Activated CD8-positive, alpha-beta memory T cell treated with anti-CD3 and anti-CD28 coated beads, Interleukin-2, amount 10 ng/mL, durations not matched to agents 7 days and 5 days (primary cell): ENCODE results near the gene GPR157. TPM values are rescaled to one million over a fixed set of nuclear protein-coding genes. Genes with fewer than 3 reads are reported as not detected.
A peak's percentile ranks its signal among the peaks of the same experiment; 100 is the strongest.
"Not testable (repeated sequence)": the region's sequence is repeated elsewhere in the genome, so short reads cannot be mapped to it uniquely, and the experiment has no call there.

Experiments
- ATAC-seq: fragments of 150-1000 bp; cut with Tn5 transposase; one replicate; pipeline ENCODE4 v1.10.0; 2021; ENCODE audit warnings: moderate library complexity
- CTCF ChIA-PET: fragments of 350-600 bp; sonication (Branson Sonifier 250); formaldehyde crosslinking; loops from one replicate; lab custom pipeline; 2021; ENCODE audit warnings: antibody characterized with exemption; lab: Charles Lee
- DNase-seq: peaks from one replicate; pipeline ENCODE4 v3.0.0-alpha.2; 2020
- H3K27ac Mint-ChIP-seq: one replicate; pipeline ENCODE4 v1.8.0; 2021; ENCODE audit warnings: mild to moderate bottlenecking, mixed read lengths
- H3K27me3 Mint-ChIP-seq: one replicate; pipeline ENCODE4 v1.8.0; 2021; ENCODE audit warnings: mixed read lengths
- H3K36me3 Mint-ChIP-seq: one replicate; pipeline ENCODE4 v1.8.0; 2021; ENCODE audit warnings: mild to moderate bottlenecking, mixed read lengths
- H3K4me1 Mint-ChIP-seq: one replicate; pipeline ENCODE4 v1.8.0; 2021; ENCODE audit warnings: mixed read lengths
- H3K4me3 Mint-ChIP-seq: one replicate; pipeline ENCODE4 v1.8.0; 2021; ENCODE audit warnings: mild to moderate bottlenecking, moderate library complexity, mixed read lengths
- H3K9me3 Mint-ChIP-seq: one replicate; pipeline ENCODE4 v1.8.0; 2022; ENCODE audit warnings: low read depth, mixed read lengths
- total RNA-seq, 2 experiments: library from RNA; stranded (reverse); gene quantifications; one replicate each; pipeline ENCODE4 v1.2.3, GENCODE V29; 2021

GPR157 gene
- total RNA-seq, 2 experiments from 2014 or later: 3.6 to 4.5 TPM

DNA sequence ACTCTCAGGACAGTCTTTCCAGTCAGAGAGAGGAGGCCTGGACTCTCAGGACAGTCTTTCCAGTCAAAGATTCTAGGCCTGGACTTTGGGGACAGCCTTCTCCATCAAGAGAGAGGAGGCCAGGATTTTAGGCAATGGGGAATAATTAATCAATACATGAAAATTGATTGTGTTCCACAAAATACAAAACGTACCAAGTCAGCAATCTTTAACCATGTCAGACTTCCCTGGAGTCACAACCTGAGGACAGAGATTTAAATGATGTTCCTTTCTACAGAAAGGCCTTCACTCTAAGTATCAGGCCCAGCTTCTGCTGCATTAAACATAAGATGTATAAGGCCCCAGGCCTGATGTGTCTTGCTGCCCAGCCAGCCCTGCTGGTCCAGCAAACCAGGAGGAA, 27.0 kb upstream of the GPR157 start:
- ATAC-seq (no peak), DNase-seq (no peak)
- Mint-ChIP-seq H3K4me1 (no peaks in the 10 kb centered on the region), H3K4me3 (no peak overlapping the region), H3K27me3 (no peaks in the 10 kb centered on the region), H3K27ac (no peak overlapping the region), H3K36me3 (no peaks in the 10 kb centered on the region), H3K9me3 (no peaks in the 10 kb centered on the region)
- CTCF ChIA-PET: interaction anchor here (1.1 kb wide), 1 partner anchor 45 kb away, joined by 3 read pairs; no protein-coding TSS in a partner anchor

GRCh38 chr1:9155405-9155804, 26.5 kb upstream of the GPR157 start:
- CTCF ChIA-PET, H3K4me3 Mint-ChIP-seq, H3K27ac Mint-ChIP-seq, H3K36me3 Mint-ChIP-seq, H3K27me3 Mint-ChIP-seq, H3K4me1 Mint-ChIP-seq, ATAC-seq, DNase-seq, H3K9me3 Mint-ChIP-seq: not testable (repeated sequence)

GRCh38 chr1:9153152-9153551, 24.2 kb upstream of the GPR157 start:
- Mint-ChIP-seq H3K27ac (no peak overlapping the region), H3K4me1 (no peaks in the 10 kb centered on the region), H3K9me3 (no peaks in the 10 kb centered on the region), H3K36me3 (peaks cover 3% of the 10 kb centered on the region), H3K4me3 (no peak overlapping the region), H3K27me3 (no peaks in the 10 kb centered on the region)
- DNase-seq (no peak), ATAC-seq (no peak)
- CTCF ChIA-PET: interaction anchor here (0.9 kb wide), 1 partner anchor 28 kb away, joined by 3 read pairs; no protein-coding TSS in a partner anchor

DNA sequence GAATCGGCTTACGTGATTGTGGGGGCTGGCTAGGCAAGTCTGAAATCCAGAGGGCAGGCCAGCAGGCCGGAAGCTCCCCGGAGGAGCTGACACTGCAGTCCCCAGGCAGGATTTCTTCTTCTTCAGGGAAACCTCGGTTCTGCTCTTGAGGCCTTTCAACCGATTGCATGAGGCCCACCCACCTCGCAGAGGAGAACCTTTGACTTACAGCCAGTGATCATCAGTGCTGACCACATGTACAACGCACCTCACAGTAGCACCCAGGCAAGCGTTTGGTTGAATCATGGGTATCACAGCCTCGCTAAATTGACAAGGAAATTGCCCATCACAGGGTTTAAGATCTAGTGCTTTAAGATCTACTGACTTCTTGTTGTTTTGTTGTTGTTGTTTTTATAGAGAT, 23.6 kb upstream of the GPR157 start:
- no peak for ATAC-seq
- H3K9me3 Mint-ChIP-seq: no peaks in the 10 kb centered on the region
- H3K27ac Mint-ChIP-seq: no peak overlapping the region
- DNase-seq: no peak
- no peaks in the 10 kb centered on the region for H3K4me1 Mint-ChIP-seq
- no peaks in the 10 kb centered on the region for H3K27me3 Mint-ChIP-seq
- CTCF ChIA-PET: no interaction called here
- peaks cover 3% of the 10 kb centered on the region for H3K36me3 Mint-ChIP-seq
- H3K4me3 Mint-ChIP-seq: no peak overlapping the region

DNA sequence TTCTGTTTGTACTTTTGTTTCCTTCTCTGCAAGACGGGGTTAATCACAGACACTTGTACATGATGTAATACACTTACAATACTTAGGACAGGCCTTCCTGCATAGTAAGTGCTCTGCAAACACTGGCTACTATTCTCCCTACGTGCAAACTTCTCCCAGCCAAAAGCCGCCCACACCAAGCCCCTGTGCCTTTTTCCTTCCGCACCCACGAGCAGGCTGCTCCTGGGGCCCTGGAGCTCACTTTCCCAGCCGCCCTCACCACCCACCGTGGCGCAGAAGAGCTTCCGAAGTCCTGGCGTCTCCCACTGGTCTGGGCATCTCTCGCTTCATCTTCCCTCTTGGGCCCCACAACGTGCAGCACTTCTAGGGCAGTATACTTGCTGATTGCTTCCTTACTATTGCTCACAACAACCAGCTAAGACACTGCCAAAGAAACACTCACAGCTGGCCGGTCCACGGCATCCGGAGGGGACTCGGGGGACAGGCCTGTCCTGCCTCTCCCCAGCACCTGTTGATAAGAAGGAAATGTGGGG, 22.5 kb upstream of the GPR157 start:
- H3K4me1 Mint-ChIP-seq: no peaks in the 10 kb centered on the region
- H3K9me3 Mint-ChIP-seq: no peaks in the 10 kb centered on the region
- H3K4me3 Mint-ChIP-seq: no peak overlapping the region
- H3K27ac Mint-ChIP-seq: no peak overlapping the region
- DNase-seq: no peak
- CTCF ChIA-PET: interaction anchor here (2.3 kb wide), 1 partner anchor 9 kb away, joined by 9 read pairs; no protein-coding TSS in a partner anchor
- peaks cover 3% of the 10 kb centered on the region for H3K36me3 Mint-ChIP-seq
- no peaks in the 10 kb centered on the region for H3K27me3 Mint-ChIP-seq
- no peak for ATAC-seq

- Mint-ChIP-seq H3K27ac (no peak overlapping the region), H3K4me1 (no peaks in the 10 kb centered on the region), H3K9me3 (no peaks in the 10 kb centered on the region), H3K36me3 (peaks cover 3% of the 10 kb centered on the region), H3K27me3 (no peaks in the 10 kb centered on the region), H3K4me3 (no peak overlapping the region)
- DNase-seq: no peak
- CTCF ChIA-PET: interaction anchor here (0.6 to 2.3 kb wide), 2 partner anchors 8 to 69 kb away, joined by 3 to 9 read pairs; no protein-coding TSS in a partner anchor
- ATAC-seq: no peak
Measured at GRCh38 chr1:9150582-9151327, 21.9 kb upstream of the GPR157 start.

GRCh38 chr1:9149837-9150581, 21.1 kb upstream of the GPR157 start:
- H3K9me3 Mint-ChIP-seq: no peaks in the 10 kb centered on the region
- peaks cover 3% of the 10 kb centered on the region for H3K4me1 Mint-ChIP-seq
- no peaks in the 10 kb centered on the region for H3K27me3 Mint-ChIP-seq
- ATAC-seq (no peak), DNase-seq (no peak)
- H3K4me3 Mint-ChIP-seq: no peak overlapping the region
- H3K36me3 Mint-ChIP-seq: peaks cover 3% of the 10 kb centered on the region
- CTCF ChIA-PET: interaction anchor here (0.6 to 2.3 kb wide), 3 partner anchors 8 to 69 kb away, joined by 3 to 9 read pairs (median 4); no protein-coding TSS in a partner anchor
- H3K27ac Mint-ChIP-seq: no peak overlapping the region

GRCh38 chr1:9149151-9149550, 20.2 kb upstream of the GPR157 start:
- no peak for ATAC-seq
- Mint-ChIP-seq H3K27me3 (no peaks in the 10 kb centered on the region), H3K9me3 (no peaks in the 10 kb centered on the region), H3K36me3 (peaks cover 3% of the 10 kb centered on the region), H3K4me1 (peaks cover 3% of the 10 kb centered on the region), H3K27ac (no peak overlapping the region), H3K4me3 (no peak overlapping the region)
- DNase-seq: no peak
- CTCF ChIA-PET: interaction anchor here (0.9 kb wide), 1 partner anchor 11 kb away, joined by 4 read pairs; no protein-coding TSS in a partner anchor

DNA sequence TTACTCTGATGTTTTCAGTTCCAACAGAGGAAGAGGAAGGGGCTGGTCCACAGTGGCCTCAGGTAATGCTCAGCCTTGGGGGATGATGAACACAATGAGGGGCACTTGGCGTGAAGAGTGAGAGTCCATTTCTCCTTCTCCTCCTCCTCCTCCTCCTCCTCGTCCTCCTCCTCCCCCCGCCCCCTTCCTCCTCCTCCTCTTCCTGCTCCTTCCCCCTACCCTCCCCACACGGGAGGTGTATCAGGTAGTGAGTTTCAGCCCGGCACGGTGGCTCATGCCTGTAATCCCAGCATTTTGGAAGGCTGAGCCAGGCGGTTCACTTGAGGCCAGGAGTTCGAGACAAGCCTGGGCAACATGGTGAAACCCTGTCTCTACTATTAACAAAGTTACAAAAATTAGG, 17.3 kb upstream of the GPR157 start:
- ATAC-seq: no peak
- H3K4me1 Mint-ChIP-seq: peaks cover 8% of the 10 kb centered on the region
- no peak overlapping the region for H3K4me3 Mint-ChIP-seq
- H3K27me3 Mint-ChIP-seq: no peaks in the 10 kb centered on the region
- CTCF ChIA-PET: interaction anchor here (1.8 kb wide), 1 partner anchor 51 kb away, joined by 6 read pairs; no protein-coding TSS in a partner anchor
- DNase-seq: no peak
- H3K9me3 Mint-ChIP-seq: no peaks in the 10 kb centered on the region
- H3K36me3 Mint-ChIP-seq: peaks cover 3% of the 10 kb centered on the region
- H3K27ac Mint-ChIP-seq: no peak overlapping the region

DNA sequence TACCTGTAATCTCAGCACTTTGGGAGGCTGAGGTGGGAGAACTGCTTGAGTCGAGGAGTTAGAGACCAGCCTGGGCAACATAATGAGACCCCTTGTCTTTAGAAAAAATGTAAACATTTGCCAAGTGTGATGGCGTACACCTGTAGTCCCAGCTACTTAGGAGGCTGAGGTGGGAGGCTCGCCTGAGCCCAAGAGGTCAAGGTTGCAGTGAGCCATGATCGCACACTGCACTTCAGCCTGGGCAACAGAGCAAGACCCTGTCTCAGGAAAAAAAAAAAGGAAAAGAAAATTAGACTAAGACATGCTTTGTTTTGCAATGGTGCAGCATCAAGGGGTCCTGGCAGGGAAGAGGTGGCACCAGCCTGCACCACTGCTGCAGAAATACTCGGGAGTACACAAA, 16.8 kb upstream of the GPR157 start:
- no peaks in the 10 kb centered on the region for H3K9me3 Mint-ChIP-seq
- H3K4me3 Mint-ChIP-seq: no peak overlapping the region
- H3K4me1 Mint-ChIP-seq: peaks cover 8% of the 10 kb centered on the region
- DNase-seq: no peak
- CTCF ChIA-PET: interaction anchor here (1.8 kb wide), 1 partner anchor 51 kb away, joined by 6 read pairs; no protein-coding TSS in a partner anchor
- no peaks in the 10 kb centered on the region for H3K27me3 Mint-ChIP-seq
- no peak for ATAC-seq
- no peak overlapping the region for H3K27ac Mint-ChIP-seq
- H3K36me3 Mint-ChIP-seq: peaks cover 3% of the 10 kb centered on the region

GRCh38 chr1:9145021-9145668, 16.2 kb upstream of the GPR157 start:
- no peak overlapping the region for H3K27ac Mint-ChIP-seq
- no peak for DNase-seq

DNA sequence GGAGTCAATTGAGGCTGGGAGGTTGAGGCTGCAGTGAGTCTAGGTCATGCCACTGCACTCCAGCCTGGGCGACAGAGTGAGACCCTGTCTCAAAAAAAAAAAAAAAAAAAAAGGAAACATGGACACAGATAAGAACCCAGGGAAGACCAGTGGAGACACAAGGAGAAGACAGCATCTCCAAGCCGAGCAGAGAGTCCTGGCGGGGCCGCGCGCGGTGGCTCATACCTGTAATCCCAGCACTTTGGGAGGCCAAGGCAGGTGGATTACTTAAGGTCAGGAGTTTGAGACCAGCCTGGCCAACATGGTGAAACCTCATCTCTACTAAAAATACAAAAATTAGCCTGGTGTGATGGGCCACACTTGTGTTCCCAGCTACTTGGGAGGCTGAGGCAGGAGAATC, 15.6 kb upstream of the GPR157 start:
- H3K4me3 Mint-ChIP-seq, H3K27ac Mint-ChIP-seq, H3K9me3 Mint-ChIP-seq, H3K27me3 Mint-ChIP-seq, DNase-seq, ATAC-seq, H3K4me1 Mint-ChIP-seq, H3K36me3 Mint-ChIP-seq: not testable (repeated sequence)
- CTCF ChIA-PET: interaction anchor here (1.4 to 1.8 kb wide), 2 partner anchors 10 to 53 kb away, joined by 4 to 6 read pairs; no protein-coding TSS in a partner anchor

More at GRCh38 chr1:9145021-9145668, 16.2 kb upstream of the GPR157 start:
- no peaks in the 10 kb centered on the region for H3K9me3 Mint-ChIP-seq
- ATAC-seq: peak; percentile 17
- H3K4me1 Mint-ChIP-seq: peaks cover 8% of the 10 kb centered on the region
- H3K36me3 Mint-ChIP-seq: peaks cover 3% of the 10 kb centered on the region
- CTCF ChIA-PET: interaction anchor here (1.8 kb wide), 1 partner anchor 52 kb away, joined by 6 read pairs; no protein-coding TSS in a partner anchor
- no peaks in the 10 kb centered on the region for H3K27me3 Mint-ChIP-seq
- H3K4me3 Mint-ChIP-seq: no peak overlapping the region

GRCh38 chr1:9143250-9143649, 14.3 kb upstream of the GPR157 start:
- DNase-seq: no peak
- H3K4me1 Mint-ChIP-seq: peaks cover 8% of the 10 kb centered on the region
- H3K4me3 Mint-ChIP-seq: no peak overlapping the region
- no peak for ATAC-seq
- H3K36me3 Mint-ChIP-seq: no peaks in the 10 kb centered on the region
- H3K27ac Mint-ChIP-seq: no peak overlapping the region
- CTCF ChIA-PET: interaction anchor here (1.0 to 3.5 kb wide), 5 partner anchors 9 to 348 kb away, joined by 3 to 17 read pairs (median 5); no protein-coding TSS in a partner anchor
- H3K27me3 Mint-ChIP-seq: no peaks in the 10 kb centered on the region
- H3K9me3 Mint-ChIP-seq: no peaks in the 10 kb centered on the region
